ENCODE data around the gene SARDH.

SARDH gene

DNA sequence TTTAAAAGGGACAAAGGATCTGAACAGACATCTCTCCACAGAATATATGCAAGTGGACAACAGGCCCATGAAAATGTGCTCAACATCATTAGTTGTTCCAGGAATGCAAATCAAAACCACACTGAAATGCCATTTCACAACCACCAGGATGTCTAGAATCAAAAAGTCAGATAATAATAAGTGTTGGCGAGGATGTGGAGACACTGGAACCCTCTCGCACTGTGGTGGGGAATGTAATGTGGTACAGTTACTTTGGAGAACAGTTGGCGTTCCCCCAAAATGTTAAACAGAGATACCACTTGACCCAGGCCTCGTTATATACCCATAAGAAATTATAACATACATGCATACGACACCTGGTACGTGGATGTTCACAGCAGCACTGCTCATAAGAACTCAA is 38.6 kb downstream of the SARDH start:
- no peak overlapping the region for H3K4me3 Mint-ChIP-seq
- no peak for ATAC-seq
- no peak overlapping the region for H3K27ac Mint-ChIP-seq
- no peaks in the 10 kb centered on the region for H3K36me3 Mint-ChIP-seq
- H3K9me3 Mint-ChIP-seq = no peaks in the 10 kb centered on the region
- H3K4me1 Mint-ChIP-seq = peaks cover 13% of the 10 kb centered on the region
- H3K27me3 Mint-ChIP-seq = peaks cover 81% of the 10 kb centered on the region

- no peaks in the 10 kb centered on the region for H3K4me1 Mint-ChIP-seq
- no peaks in the 10 kb centered on the region for H3K36me3 Mint-ChIP-seq
Measured at GRCh38 chr9:133696071-133696472, 42.1 kb downstream of the SARDH start.

DNA sequence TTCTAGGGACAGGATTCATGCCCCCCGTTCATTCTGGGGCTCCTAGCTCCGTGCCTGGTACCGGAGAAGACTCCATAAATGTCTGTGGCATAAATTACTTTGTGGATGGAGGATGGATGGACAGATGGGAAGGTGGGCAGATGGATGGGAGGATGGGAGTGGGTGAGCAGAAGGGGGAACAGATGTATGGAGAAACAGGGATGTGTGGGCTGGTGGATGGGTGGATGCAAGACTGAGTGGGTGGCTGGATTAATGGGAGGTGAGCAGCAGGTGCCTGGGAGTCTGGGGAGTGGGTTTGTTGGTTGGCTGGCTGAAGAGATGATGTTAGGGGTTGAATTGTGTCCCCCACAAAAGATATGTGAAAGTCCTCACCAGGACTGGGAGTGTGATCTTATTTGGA is 43.5 kb downstream of the SARDH start:
- no peaks in the 10 kb centered on the region for H3K36me3 Mint-ChIP-seq
- no peak overlapping the region for H3K4me3 Mint-ChIP-seq
- no peak for ATAC-seq
- peaks cover 78% of the 10 kb centered on the region for H3K27me3 Mint-ChIP-seq
- no peak overlapping the region for H3K27ac Mint-ChIP-seq
- H3K9me3 Mint-ChIP-seq = no peaks in the 10 kb centered on the region
- H3K4me1 Mint-ChIP-seq = no peaks in the 10 kb centered on the region

More at GRCh38 chr9:133696071-133696472, 42.1 kb downstream of the SARDH start:
- no peak overlapping the region for H3K4me3 Mint-ChIP-seq
- no peaks in the 10 kb centered on the region for H3K9me3 Mint-ChIP-seq
- H3K27ac Mint-ChIP-seq = no peak overlapping the region
- H3K27me3 Mint-ChIP-seq = peaks cover 86% of the 10 kb centered on the region
- no peak for ATAC-seq

DNA sequence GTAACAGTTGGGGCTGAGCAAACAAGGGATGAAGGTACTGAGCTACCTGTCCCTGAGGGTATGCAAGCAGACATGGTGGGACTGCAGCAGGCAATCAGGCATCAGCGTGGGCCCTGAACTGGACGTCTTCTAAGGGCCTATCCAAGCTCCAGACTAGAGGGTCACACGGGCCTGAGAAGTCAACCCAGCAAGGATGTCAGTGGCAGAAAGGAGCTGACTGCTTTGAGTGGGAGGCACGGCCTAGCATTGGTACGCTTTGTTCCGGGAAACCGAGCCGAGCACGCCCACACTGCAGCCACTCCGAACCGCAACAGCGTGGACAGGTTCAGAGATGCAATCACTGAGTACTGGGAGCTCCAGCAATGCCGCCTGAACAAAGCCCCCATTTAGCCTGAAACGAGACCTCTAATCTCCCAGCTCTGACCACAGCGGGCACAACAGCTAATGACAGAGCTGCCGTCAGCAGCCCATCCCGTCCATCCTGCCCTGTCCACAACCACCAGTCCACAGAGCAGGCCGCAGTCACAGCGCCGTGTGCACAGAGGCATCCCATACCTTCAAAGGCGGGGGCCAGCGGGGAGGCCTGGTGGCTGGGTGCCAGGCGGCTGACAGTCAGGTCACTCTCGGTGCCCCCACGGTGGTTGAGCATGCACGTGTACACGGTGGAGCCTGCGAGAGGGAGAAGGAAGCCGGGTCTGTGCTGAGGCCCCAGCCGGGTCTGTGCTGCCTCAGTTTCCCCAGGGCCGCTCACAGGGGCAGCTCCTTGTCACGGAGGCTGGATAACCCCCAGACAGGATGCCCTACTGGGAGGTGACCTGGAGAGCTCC is 44.2 kb downstream of the SARDH start:
- no peak overlapping the region for H3K4me3 Mint-ChIP-seq
- H3K36me3 Mint-ChIP-seq = no peaks in the 10 kb centered on the region
- peaks cover 82% of the 10 kb centered on the region for H3K27me3 Mint-ChIP-seq
- no peak for ATAC-seq
- H3K4me1 Mint-ChIP-seq = no peaks in the 10 kb centered on the region
- no peaks in the 10 kb centered on the region for H3K9me3 Mint-ChIP-seq
- no peak overlapping the region for H3K27ac Mint-ChIP-seq

DNA sequence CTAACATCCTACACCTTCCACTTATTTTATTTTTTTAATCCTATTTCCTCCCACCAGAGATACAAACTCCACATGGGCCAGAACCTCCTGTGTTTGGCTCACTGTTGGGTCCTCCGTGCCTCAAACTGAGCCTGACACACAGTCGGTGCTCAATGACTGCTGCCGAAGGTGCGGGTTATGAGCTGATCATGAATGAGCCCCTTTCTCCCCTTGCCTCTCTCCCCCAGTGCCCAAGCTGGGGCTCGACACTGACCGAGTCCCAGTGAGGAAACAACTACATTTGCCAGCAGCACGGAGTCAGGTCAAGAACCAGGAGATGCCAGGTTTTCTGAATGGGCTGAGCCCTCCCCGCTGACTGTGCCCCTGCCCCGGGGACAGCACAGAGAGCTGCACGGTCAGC is 45.0 kb downstream of the SARDH start:
- H3K4me1 Mint-ChIP-seq = no peaks in the 10 kb centered on the region
- no peak overlapping the region for H3K27ac Mint-ChIP-seq
- no peaks in the 10 kb centered on the region for H3K36me3 Mint-ChIP-seq
- ATAC-seq = no peak
- H3K4me3 Mint-ChIP-seq = no peak overlapping the region
- no peaks in the 10 kb centered on the region for H3K9me3 Mint-ChIP-seq
- H3K27me3 Mint-ChIP-seq = peaks cover 84% of the 10 kb centered on the region

DNA sequence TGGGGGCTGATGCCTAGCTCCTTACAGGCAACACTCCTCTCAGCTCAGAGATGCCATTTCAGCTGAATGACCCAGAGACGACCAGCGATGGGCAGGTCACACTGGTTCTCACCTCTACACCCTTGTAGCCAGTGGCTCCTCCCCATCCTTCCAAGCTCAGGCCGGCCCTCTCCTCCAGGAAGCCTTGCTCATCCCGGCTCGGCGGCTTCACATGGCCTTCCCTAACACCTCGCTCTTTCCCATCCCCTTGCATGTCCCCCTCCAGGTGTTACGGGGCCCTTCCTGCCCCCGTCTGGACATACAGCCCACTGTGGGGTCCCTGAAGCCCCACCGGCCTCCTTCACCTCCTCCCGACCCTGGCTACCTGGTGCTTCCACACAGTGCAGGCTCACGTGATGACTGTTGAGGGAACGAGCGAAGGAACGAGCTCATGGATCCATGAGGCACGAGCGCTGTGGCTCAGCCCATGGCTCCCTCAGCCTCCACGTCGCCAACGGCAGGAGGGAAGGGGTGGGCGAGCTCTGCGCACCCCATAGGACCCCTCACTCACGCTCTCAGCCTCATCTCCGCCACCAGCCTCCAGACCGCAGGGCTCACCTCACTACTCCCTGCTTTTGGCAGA is 45.7 kb downstream of the SARDH start:
- no peak for ATAC-seq
- Mint-ChIP-seq H3K4me3 (no peak overlapping the region), H3K9me3 (no peaks in the 10 kb centered on the region), H3K36me3 (no peaks in the 10 kb centered on the region), H3K27ac (no peak overlapping the region), H3K27me3 (peaks cover 82% of the 10 kb centered on the region), H3K4me1 (no peaks in the 10 kb centered on the region)

GRCh38 chr9:133691626-133692363 is 46.4 kb downstream of the SARDH start:
- H3K27ac Mint-ChIP-seq = no peak overlapping the region
- no peak overlapping the region for H3K4me3 Mint-ChIP-seq
- peaks cover 76% of the 10 kb centered on the region for H3K27me3 Mint-ChIP-seq
- no peaks in the 10 kb centered on the region for H3K4me1 Mint-ChIP-seq
- no peaks in the 10 kb centered on the region for H3K36me3 Mint-ChIP-seq
- no peaks in the 10 kb centered on the region for H3K9me3 Mint-ChIP-seq
- no peak for ATAC-seq

DNA sequence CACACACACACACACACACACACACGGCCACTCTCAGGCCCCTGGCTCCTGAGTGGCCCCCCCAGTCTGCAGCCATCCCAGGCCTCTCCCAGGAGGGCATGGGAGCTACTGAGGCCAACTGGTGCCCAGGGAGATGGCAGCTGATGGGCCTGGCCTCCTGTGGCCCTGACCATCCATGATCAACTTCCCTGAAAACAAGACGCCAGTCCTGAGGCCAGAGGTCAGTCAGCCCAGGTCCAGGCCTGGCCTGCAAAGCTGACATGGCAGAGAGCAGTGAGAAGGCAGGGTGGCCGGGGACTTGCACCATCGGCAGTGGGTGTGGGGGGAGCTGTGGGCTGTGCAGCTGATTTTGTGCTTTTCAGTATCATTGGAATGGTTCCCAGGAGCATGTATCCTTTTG is 47.0 kb downstream of the SARDH start:
- no peak overlapping the region for H3K27ac Mint-ChIP-seq
- H3K36me3 Mint-ChIP-seq = no peaks in the 10 kb centered on the region
- H3K9me3 Mint-ChIP-seq = no peaks in the 10 kb centered on the region
- H3K4me3 Mint-ChIP-seq = no peak overlapping the region
- no peaks in the 10 kb centered on the region for H3K4me1 Mint-ChIP-seq
- ATAC-seq = no peak
- peaks cover 76% of the 10 kb centered on the region for H3K27me3 Mint-ChIP-seq

DNA sequence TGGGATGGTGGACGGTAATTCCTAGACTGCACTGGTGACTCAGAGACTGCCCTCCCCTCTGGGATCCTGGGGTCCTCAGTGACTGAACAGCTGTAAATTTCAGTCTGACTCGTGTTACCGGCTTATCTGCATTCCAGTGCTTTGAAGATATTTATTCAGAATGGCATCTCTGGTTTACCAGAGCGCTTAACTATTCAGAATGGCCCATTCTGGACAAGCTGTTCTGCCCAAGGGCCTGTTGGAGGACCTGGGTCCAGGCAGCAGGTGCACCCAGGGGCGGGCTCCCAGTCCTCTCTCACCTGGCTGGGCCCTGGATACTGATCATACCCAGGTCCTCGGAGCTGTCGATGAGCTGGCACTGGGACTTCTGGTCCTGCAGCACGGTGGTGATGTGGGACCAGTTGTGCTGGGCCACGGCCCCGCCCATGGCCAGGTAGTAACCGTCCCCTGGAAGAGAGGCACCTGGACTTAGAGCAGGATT is 48.0 kb downstream of the SARDH start:
- no peaks in the 10 kb centered on the region for H3K9me3 Mint-ChIP-seq
- no peak overlapping the region for H3K27ac Mint-ChIP-seq
- no peak for ATAC-seq
- H3K27me3 Mint-ChIP-seq = peaks cover 66% of the 10 kb centered on the region
- H3K4me1 Mint-ChIP-seq = no peaks in the 10 kb centered on the region
- H3K4me3 Mint-ChIP-seq = no peak overlapping the region
- H3K36me3 Mint-ChIP-seq = no peaks in the 10 kb centered on the region

DNA sequence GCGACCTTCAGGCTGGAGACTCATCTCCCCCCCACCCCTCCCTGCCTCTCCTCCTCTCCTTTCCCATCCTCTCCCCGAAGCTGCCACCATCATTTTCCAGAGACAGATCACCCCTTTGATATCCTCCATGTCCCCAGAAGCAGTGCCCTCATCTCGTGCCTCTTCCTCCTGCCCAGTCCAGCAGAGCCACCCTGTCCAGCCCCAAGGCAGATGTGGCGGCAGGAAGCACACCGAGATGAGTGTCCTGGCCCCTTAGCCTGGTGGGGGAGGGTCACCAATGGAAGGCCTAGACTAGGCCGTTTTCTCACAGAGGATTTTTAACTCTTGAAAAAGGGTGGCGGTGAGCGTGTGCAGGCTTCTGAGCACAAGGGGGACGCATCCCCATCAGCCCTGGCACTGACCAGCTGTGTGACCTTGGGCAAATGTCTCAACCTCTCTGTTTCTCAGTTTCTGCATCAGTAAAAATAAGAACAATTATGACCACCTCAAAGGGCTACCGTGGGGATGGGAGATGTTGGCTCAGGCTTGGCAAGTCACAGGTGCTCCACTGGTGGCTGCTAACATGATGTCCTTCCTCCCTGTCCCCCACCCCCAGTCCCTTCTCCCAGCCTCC is 48.9 kb downstream of the SARDH start:
- H3K36me3 Mint-ChIP-seq = no peaks in the 10 kb centered on the region
- H3K4me1 Mint-ChIP-seq = no peaks in the 10 kb centered on the region
- no peak overlapping the region for H3K27ac Mint-ChIP-seq
- no peak for ATAC-seq
- H3K9me3 Mint-ChIP-seq = no peaks in the 10 kb centered on the region
- H3K27me3 Mint-ChIP-seq = peaks cover 57% of the 10 kb centered on the region
- no peak overlapping the region for H3K4me3 Mint-ChIP-seq

DNA sequence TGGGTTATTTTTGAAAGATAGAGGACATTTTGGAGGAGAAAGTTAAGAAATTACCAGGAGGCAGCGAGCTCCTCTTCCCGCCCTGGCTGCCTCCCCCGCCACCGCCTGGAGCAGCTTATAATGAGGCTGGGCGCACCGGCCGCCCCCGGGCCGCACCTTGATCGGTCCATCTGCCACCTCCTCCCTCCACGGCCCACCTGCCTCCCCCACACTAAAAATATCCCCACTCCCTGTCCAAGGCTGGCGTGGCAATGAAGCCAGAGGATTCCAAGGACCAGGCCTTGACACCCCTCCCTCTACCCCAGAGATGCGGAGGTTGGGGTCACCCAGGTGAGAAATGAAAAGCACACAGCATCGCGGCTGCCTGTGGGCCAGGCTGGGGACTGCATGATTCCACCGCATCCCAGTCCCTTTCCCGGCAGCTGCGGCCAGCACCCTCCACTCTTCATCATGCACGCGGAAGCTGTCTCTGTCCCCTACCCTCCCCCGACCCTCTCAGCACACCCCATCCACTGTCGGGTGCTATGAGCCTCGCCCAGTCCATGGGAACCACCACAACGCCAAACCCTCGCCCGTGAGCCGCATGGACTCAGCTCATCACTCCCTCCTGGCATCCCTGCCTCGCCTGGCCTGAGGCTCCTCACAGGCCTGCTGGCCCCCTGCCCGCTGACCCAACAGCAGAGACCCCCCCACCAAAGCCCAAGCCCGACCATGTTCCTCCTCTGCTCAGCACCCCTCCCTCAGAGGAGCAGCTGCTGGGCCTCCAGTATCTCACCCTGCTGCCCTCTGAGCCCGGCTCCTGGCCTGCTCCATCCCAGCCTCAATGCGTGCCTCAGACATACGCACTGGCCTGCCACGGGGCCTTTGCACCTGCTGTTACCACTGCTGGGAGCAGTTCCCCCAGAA is 50.0 kb downstream of the SARDH start:
- peaks cover 46% of the 10 kb centered on the region for H3K27me3 Mint-ChIP-seq
- H3K36me3 Mint-ChIP-seq = no peaks in the 10 kb centered on the region
- no peak overlapping the region for H3K27ac Mint-ChIP-seq
- no peak overlapping the region for H3K4me3 Mint-ChIP-seq
- no peak for ATAC-seq
- H3K4me1 Mint-ChIP-seq = peaks cover 8% of the 10 kb centered on the region
- H3K9me3 Mint-ChIP-seq = no peaks in the 10 kb centered on the region

DNA sequence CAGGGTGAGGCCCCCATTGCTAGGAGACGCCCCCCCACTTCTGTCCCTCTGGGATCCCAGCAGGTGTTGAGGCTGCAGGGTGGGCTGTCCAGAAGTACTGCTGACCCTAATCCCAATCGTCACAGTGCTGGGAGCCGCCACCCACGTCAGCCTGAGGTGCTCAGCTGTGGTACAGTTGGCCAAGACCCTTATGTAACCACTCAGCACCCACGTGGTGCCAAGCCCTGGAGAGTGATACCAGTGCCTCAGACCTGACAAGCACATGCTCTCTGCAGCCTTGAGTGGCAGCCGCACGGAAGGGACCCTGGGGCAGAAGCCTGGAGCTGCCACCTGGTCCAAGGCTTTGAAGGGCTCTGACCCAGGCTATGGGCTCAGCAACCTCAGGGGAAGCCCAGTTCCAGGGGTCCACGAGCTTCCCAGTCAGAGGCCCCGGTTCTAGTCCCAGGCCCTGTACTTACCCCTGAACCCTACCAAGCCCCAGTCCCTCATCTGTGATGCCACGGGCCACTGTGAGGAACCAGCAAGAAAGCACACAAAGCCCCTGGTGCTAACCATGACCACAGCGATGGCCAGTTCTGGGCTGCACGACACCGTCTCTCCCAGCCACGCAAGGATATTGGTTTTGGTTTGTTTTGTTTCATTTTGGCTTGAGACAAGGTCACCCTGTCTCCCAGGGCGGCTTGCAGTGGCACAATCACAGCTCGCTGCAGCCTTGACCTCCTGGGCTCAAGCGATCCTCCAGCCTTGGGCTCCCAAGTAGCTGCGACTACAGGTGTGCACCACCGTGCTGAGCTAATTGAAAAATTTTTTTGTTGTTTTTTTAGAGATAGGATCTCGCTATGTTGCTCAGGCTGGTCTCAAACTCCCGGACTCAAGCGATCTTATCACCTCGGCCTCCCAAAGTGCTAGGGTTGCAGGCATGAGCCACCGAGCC is 51.2 kb downstream of the SARDH start:
- ATAC-seq = no peak
- Mint-ChIP-seq H3K4me3 (no peak overlapping the region), H3K36me3 (no peaks in the 10 kb centered on the region), H3K27ac (no peak overlapping the region), H3K27me3 (peaks cover 34% of the 10 kb centered on the region), H3K4me1 (peaks cover 8% of the 10 kb centered on the region), H3K9me3 (no peaks in the 10 kb centered on the region)

DNA sequence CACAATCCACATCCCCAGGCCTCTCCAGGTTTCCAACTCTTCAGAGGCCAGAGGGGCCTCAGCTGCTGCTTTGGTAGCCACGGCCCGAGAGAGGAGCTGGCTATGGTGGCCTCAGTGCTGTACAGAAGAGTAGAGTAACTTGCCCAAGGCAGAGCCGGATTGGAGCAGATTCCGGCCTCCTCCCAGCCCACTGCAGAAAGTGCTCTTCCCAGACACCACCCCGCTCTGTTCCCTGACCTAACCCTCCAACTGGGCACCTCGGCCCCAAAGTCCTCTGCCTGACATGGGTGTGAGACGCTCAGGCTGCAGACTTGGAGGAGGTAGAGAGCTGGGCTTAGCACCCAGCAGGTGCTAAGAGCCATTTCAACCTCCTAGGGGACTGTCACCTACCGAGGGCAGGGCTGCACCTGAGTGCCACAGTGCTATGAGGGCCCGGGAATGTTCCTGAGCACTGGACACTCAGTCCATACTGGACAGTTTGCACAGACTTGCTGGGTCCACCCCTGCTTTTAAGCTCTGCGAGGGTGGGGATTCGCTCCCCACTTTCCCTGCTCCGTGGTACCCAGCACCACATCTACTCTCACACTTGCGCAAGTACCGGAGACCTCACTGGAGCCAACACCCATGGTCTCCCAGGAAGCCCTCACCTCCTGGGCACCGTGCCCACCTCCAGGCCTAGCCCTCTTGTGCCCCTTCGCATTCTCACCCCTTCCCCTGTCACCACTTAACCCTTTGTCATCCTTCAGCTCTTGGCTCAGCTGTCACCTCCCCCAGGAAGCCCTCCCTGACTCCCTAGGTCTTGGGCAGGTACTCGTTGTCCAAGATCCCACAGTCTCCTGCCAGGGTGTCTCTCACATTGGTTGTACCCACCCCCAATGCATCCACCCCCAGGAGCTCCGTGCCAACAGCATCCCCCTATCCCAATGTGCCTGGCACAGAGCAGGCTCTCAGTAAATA is 52.2 kb downstream of the SARDH start:
- ATAC-seq = peak; percentile 2
- Mint-ChIP-seq H3K36me3 (no peaks in the 10 kb centered on the region), H3K4me1 (peaks cover 8% of the 10 kb centered on the region), H3K27ac (no peak overlapping the region), H3K4me3 (no peak overlapping the region), H3K27me3 (peaks cover 25% of the 10 kb centered on the region), H3K9me3 (no peaks in the 10 kb centered on the region)
